CD4-positive, alpha-beta T cell treated with Interleukin-1 beta for 1 hour (primary cell): ENCODE data around the gene TFAP2C.

Source experiments
- DNase-seq, 2 donors: peaks; one replicate each; pipeline ENCODE4 v3.0.0-alpha.2; 2020 to 2022

Gene TFAP2C

GRCh38 chr20:56628873-56629463, at the start of gene TFAP2C:
TSS of gene TFAP2C (plus strand) at chr20:56629306. CDS start at chr20:56629545, 239 bp downstream.
- DNase-seq, result no peak

- no peak for DNase-seq
Measured at GRCh38 chr20:56580226-56580625, 48.9 kb upstream of the TFAP2C start.

DNA sequence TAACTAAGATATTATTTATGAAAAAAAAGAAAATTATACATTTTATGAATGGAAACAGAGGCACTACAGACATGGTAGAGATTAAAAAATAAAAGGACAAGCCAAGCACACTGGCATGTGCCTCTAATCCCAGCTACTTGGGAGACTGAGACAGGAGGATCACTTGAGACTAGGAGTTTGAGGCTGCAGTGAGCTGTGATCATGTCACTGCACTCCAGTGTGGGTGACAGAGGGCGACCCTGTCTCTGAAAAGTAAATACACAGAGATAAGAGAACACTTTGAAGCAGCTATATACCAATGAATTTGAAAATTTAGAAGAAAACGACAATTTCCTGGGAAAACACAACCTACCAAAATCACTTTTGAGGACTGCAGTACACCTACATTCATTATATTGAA, 47.4 kb upstream of the TFAP2C start:
- no peak for DNase-seq

DNA sequence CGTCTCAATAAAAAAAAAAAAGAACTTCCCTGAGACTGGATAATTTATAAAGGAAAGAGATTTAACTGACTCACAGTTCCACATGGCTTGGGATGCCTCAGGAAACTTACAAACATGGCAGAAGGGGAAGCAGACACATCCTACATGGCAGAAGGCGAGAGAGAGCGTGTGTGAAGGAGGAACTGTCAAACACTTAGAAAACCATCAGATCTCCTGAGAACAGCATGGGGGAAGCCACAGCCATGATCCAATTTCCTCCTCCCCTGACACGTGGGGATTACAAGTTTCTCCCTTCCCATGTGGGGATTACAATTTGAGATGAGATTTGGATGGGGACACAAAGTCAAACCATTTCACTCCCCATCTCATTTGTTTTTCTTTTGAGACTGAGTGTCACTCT, 46.6 kb upstream of the TFAP2C start:
- DNase-seq, result no peak

GRCh38 chr20:56584916-56585315, 44.2 kb upstream of the TFAP2C start:
- DNase-seq, result no peak

GRCh38 chr20:56587307-56588041, 41.6 kb upstream of the TFAP2C start:
- DNase-seq, result no peak

DNA sequence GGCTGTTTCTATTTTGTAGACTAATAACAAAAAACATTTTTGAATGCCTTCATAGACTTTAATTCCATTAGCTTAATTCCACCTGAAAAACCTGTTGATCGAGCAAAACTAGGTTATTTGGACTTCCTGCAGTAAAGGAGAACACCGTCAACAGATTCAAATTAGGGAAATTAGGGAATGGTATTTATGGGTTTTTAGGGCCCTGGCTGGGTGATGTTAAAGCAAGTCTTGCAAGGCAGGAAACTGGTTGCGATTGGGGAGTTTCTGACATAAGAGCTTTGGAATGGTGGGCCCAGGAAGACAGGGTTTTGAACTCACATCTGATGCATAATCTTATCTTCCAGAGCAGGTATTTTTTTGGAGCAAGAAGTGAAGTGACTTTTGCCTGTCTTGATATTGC, 40.1 kb upstream of the TFAP2C start:
- no peak for DNase-seq

- no peak for DNase-seq
Measured at GRCh38 chr20:56589633-56590032, 39.5 kb upstream of the TFAP2C start.

DNA sequence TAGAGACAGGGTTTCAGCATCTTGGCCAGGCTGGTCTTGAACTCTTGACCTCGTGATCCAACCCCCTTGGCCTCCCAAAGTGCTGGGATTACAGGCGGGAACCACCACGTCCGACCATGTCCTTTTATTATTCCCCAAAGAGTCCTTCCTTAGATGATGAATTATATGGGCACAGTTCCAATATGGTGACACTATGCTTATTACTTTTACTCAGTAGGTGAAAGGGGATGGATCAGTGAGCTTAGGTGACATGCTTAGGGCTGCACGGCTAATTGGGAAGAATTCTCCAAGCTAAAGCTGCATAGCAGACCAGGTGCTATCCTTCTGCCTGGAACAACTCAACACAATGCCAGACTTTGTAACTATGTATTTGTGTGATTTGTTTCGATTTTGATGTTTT, 38.2 kb upstream of the TFAP2C start:
- DNase-seq, result no peak

GRCh38 chr20:56592211-56592610, 36.9 kb upstream of the TFAP2C start:
- no peak for DNase-seq

- DNase-seq, result no peak
Measured at GRCh38 chr20:56592817-56593216, 36.3 kb upstream of the TFAP2C start.

DNA sequence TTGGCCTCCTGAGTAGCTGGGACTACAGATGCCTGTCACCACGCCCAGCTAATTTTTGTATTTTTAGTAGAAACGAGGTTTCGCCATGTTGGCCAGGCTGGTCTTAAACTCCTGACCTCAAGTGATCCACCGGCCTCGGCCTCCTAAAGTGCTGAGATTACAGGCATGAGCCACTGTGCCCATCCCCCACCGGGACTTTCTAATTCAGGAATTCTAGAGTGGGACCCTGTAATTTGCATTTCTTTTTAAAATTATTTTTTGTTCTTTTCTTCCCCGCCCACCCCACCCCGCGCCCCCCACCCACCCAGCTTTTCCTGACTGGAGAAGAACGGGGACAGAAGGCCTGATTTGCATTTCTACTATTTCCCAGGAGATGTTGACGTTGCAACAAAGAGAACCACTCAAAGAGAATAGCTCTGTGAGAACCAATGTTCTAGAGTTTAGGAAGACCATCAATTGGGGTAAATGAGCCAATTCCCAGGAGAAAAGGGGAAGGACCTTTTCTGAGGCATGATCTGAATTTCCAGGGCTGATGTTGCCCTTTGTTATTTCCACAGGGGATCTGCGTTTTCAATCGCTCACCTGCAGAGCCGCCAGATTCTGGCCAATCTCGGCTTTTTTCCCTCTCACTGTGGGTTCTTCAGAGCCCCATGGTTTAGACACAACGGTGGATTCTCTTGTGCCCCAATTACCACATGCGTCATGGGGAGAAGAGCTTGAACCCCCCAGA, 33.2 kb upstream of the TFAP2C start:
- no peak for DNase-seq

GRCh38 chr20:56601166-56601565, 27.9 kb upstream of the TFAP2C start:
- no peak for DNase-seq

GRCh38 chr20:56604673-56605072, 24.4 kb upstream of the TFAP2C start:
- no peak for DNase-seq

- no peak for DNase-seq
Measured at GRCh38 chr20:56605261-56605996, 23.7 kb upstream of the TFAP2C start.

- DNase-seq, result no peak
Measured at GRCh38 chr20:56606174-56606945, 22.7 kb upstream of the TFAP2C start.

GRCh38 chr20:56607061-56607704, 21.9 kb upstream of the TFAP2C start:
- DNase-seq, result no peak

- no peak for DNase-seq
Measured at GRCh38 chr20:56608376-56608775, 20.7 kb upstream of the TFAP2C start.

- no peak for DNase-seq
Measured at GRCh38 chr20:56609321-56609720, 19.8 kb upstream of the TFAP2C start.

DNA sequence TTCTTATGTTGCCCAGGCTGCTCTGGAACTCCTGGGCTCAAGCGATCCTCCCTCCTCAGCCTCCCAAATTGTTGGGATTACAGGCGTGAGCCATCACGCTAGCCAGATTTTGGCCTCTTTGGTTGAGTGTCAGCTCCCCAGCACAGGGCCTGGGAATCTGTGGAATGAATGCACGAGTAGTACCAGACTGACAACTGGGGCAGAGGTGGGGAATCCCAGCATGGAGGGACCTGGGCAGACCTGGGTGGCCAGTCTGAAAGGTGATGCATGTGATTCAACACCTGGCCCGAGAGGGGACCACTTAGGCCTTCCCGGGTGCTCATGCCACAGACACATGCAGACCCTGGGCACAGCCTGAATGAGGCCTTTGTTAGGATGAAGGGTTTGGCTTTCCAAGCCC, 19.0 kb upstream of the TFAP2C start:
- no peak for DNase-seq

DNA sequence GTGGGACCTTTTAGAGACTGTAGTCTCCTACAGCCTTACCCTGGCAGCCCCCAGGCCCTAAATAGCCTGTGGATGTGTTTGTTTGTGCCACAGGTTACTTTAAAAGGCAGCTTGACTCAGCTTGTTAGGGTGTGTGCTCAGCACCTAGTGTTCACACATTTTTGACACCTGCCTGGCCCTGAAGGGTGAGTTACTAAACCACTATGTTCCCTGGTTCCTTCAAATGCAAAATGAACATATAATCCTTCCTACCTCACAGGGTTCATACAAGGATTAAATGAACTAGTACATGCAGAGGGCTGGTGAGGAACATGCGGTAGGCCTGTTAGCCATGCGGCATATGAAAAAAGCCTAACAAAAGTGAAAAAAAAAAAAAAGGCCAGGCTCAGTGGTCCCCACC, 14.9 kb upstream of the TFAP2C start:
- DNase-seq, result no peak

GRCh38 chr20:56616716-56617115, 12.4 kb upstream of the TFAP2C start:
- no peak for DNase-seq
